HepG2 (cell line): Measurements from ENCODE around the gene CKS2. TPM values are rescaled to one million over a fixed set of nuclear protein-coding genes. Genes with fewer than 3 reads are reported as not detected.

Experiments used
- GTF2F1 ChIP-seq: fragments of 150-350 bp; IDR thresholded peaks from 2 replicates; pipeline ENCODE4 v1.6.1; 2014; ENCODE audit warnings: low read length
- HNRNPLL ChIP-seq: fragments of 200-400 bp; formaldehyde crosslinking; IDR thresholded peaks from 2 replicates; pipeline ENCODE4 v1.6.1; 2017; ENCODE audit warnings: mild to moderate bottlenecking, low read depth, low read length; ENCODE audit not compliant: poor library complexity, severe bottlenecking
- KAT2B ChIP-seq: fragments of 150-350 bp; IDR thresholded peaks from 2 replicates; pipeline ENCODE4 v1.6.1; 2014; ENCODE audit warnings: low read depth, low read length, borderline replicate concordance
- KLF11 ChIP-seq: IDR thresholded peaks from 2 replicates; pipeline ENCODE4 v1.6.1; 2016; ENCODE audit warnings: missing compliant biosample characterization
- MED13 ChIP-seq: sonication (generic); formaldehyde crosslinking; IDR thresholded peaks from 2 replicates; pipeline ENCODE4 v1.5.0; 2020; ENCODE audit warnings: missing genetic modification reagents
- SRY ChIP-seq: sonication (generic); formaldehyde crosslinking; IDR thresholded peaks from 2 replicates; pipeline ENCODE4 v1.8.0; 2022; ENCODE audit warnings: mild to moderate bottlenecking, missing genetic modification reagents
- XBP1 ChIP-seq: sonication (generic); formaldehyde crosslinking; IDR thresholded peaks from 2 replicates; pipeline ENCODE4 v1.5.0; 2020; ENCODE audit warnings: missing genetic modification reagents
- YEATS2 ChIP-seq: sonication (generic); formaldehyde crosslinking; IDR thresholded peaks from 2 replicates; pipeline ENCODE4 v1.4.0; 2020; ENCODE audit warnings: missing genetic modification reagents, borderline replicate concordance
- ZBTB7A ChIP-seq: sonication (generic); formaldehyde crosslinking; IDR thresholded peaks from 2 replicates; pipeline ENCODE4 v1.8.0; 2022; ENCODE audit warnings: mild to moderate bottlenecking, missing genetic modification reagents
- ZFP36L2 ChIP-seq: sonication (generic); formaldehyde crosslinking; IDR thresholded peaks from 2 replicates; pipeline ENCODE4 v1.4.0; 2020; ENCODE audit warnings: missing genetic modification reagents
- ZFY ChIP-seq: sonication (generic); formaldehyde crosslinking; IDR thresholded peaks from 2 replicates; pipeline ENCODE4 v1.4.0; 2020; ENCODE audit warnings: missing genetic modification reagents
- ZNF772 ChIP-seq: sonication (generic); formaldehyde crosslinking; IDR thresholded peaks from 2 replicates; pipeline ENCODE4 v1.5.0; 2020; ENCODE audit warnings: mild to moderate bottlenecking, missing genetic modification reagents
- polyA plus RNA-seq, 8 experiments: library from polyadenylated mRNA; depleted of rRNA in 3 of 8; stranded (reverse) in 7 of 8; unstranded in 1 of 8; fragments of >200 nt; fragmentation: Illumina TruSeq in 4 of 8; extraction: Trizol in 4 of 8; gene quantifications; 2 replicates each; pipeline versions ENCODE4 v1.2.1 to v1.2.3, GENCODE V29; 2011 to 2016; ENCODE audit warnings: low read depth in 4 of 8, missing spikeins in 1 of 8, mixed read lengths in 1 of 8; ENCODE audit not compliant: insufficient read depth in 1 of 8
- total RNA-seq, 5 experiments: library from RNA; depleted of rRNA; stranded (reverse); fragments of >200 nt; fragmentation: Illumina TruSeq; extraction: Trizol; gene quantifications; 2 replicates each; pipeline ENCODE4 v1.2.3, GENCODE V29; 2016; ENCODE audit warnings: low read depth in 1 of 5
- TF ChIP-seq, protein P1 (sequence below): sonication (generic); formaldehyde crosslinking; IDR thresholded peaks from 2 replicates; pipeline ENCODE4 v1.4.0; 2020; ENCODE audit warnings: mild to moderate bottlenecking, missing genetic modification reagents, borderline replicate concordance
- TF ChIP-seq, protein P2 (sequence below): sonication (generic); formaldehyde crosslinking; IDR thresholded peaks from 2 replicates; pipeline ENCODE4 v1.4.0; 2020; ENCODE audit warnings: missing genetic modification reagents, borderline replicate concordance
- TF ChIP-seq, protein P3 (sequence below): sonication (generic); formaldehyde crosslinking; IDR thresholded peaks from 2 replicates; pipeline ENCODE4 v1.8.0; 2022; ENCODE audit warnings: mild to moderate bottlenecking, missing genetic modification reagents, moderate library complexity
- TF ChIP-seq, protein P4 (sequence below): sonication (generic); formaldehyde crosslinking; IDR thresholded peaks from 2 replicates; pipeline ENCODE4 v1.5.0; 2020; ENCODE audit warnings: missing genetic modification reagents
- TF ChIP-seq, protein P5 (sequence below): sonication (generic); formaldehyde crosslinking; IDR thresholded peaks from 2 replicates; pipeline ENCODE4 v1.9.0; 2022; ENCODE audit warnings: low read depth, missing genetic modification reagents

The CKS2 gene
- total and polyA plus RNA-seq, 2 of the 13 experiments (the other 11 are each of a cell fraction or from before 2014, with no cell fraction given): 251 to 317 TPM

DNA sequence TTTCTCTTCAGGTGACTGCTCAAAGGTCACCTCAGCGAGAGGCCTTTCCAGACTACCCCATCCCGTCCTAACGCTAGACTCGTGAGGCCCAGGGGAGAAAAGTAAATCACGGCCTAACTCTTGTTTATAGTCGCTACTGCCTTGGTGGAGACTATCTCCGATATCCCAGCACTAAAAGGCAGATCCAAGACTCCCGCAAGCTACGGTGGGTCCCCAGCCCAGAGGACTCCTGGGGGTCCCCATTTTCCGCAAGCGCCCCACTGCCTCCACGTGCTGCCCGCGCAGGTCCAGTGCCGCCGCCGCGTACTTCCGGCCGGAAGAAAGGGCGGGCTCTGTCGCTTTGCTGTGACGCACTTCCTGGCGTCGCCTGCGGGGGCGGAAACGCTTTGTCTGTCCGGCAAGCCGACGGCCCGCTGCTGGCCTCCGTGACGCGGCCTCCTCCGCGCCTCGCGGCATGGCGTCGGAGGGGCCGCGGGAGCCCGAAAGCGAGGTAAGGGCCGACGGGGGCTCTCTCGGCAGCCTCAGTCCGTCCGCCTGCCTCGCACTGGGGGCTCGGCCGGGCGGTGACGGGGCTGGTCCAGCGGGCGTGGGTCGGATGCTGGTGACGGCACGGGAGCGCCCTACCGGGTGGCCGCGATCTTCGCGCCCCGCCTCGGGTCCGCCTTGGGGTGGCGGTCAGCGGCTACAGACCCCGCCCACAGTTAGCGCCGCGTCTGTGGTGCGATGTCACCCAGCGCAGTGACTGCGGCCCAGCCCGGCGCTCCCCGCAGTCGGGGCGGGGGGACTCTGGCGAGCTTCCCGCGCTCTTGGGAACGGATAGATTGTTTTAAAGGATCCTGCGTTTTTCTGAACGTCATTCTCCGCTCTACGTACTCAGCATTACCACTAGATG lies 7.4 kb downstream of the CKS2 start, which contains the start of gene SECISBP2 (continued):
- TF ChIP-seq, protein P1, sequence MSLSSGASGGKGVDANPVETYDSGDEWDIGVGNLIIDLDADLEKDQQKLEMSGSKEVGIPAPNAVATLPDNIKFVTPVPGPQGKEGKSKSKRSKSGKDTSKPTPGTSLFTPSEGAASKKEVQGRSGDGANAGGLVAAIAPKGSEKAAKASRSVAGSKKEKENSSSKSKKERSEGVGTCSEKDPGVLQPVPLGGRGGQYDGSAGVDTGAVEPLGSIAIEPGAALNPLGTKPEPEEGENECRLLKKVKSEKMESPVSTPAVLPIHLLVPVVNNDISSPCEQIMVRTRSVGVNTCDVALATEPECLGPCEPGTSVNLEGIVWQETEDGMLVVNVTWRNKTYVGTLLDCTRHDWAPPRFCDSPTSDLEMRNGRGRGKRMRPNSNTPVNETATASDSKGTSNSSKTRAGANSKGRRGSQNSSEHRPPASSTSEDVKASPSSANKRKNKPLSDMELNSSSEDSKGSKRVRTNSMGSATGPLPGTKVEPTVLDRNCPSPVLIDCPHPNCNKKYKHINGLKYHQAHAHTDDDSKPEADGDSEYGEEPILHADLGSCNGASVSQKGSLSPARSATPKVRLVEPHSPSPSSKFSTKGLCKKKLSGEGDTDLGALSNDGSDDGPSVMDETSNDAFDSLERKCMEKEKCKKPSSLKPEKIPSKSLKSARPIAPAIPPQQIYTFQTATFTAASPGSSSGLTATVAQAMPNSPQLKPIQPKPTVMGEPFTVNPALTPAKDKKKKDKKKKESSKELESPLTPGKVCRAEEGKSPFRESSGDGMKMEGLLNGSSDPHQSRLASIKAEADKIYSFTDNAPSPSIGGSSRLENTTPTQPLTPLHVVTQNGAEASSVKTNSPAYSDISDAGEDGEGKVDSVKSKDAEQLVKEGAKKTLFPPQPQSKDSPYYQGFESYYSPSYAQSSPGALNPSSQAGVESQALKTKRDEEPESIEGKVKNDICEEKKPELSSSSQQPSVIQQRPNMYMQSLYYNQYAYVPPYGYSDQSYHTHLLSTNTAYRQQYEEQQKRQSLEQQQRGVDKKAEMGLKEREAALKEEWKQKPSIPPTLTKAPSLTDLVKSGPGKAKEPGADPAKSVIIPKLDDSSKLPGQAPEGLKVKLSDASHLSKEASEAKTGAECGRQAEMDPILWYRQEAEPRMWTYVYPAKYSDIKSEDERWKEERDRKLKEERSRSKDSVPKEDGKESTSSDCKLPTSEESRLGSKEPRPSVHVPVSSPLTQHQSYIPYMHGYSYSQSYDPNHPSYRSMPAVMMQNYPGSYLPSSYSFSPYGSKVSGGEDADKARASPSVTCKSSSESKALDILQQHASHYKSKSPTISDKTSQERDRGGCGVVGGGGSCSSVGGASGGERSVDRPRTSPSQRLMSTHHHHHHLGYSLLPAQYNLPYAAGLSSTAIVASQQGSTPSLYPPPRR (CRISPR knock-in tag): peak; percentile 50; the same call in 1 of the 2 replicates
- TF ChIP-seq ZNF772 (CRISPR knock-in tag): peak; percentile 83; the same call in 1 of the 2 replicates
- TF ChIP-seq ZFP36L2 (CRISPR knock-in tag): no peak
- peak; percentile 73 for TF ChIP-seq KLF11 (CRISPR knock-in tag)
- TF ChIP-seq ZBTB7A: peak; percentile 54
- TF ChIP-seq ZFY (CRISPR knock-in tag): peak; percentile 98
- peak; percentile 62; the same call in 1 of the 2 replicates for TF ChIP-seq GTF2F1
- TF ChIP-seq, protein P2, sequence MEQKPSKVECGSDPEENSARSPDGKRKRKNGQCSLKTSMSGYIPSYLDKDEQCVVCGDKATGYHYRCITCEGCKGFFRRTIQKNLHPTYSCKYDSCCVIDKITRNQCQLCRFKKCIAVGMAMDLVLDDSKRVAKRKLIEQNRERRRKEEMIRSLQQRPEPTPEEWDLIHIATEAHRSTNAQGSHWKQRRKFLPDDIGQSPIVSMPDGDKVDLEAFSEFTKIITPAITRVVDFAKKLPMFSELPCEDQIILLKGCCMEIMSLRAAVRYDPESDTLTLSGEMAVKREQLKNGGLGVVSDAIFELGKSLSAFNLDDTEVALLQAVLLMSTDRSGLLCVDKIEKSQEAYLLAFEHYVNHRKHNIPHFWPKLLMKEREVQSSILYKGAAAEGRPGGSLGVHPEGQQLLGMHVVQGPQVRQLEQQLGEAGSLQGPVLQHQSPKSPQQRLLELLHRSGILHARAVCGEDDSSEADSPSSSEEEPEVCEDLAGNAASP (CRISPR knock-in tag): peak; percentile 69
- TF ChIP-seq, protein P3, sequence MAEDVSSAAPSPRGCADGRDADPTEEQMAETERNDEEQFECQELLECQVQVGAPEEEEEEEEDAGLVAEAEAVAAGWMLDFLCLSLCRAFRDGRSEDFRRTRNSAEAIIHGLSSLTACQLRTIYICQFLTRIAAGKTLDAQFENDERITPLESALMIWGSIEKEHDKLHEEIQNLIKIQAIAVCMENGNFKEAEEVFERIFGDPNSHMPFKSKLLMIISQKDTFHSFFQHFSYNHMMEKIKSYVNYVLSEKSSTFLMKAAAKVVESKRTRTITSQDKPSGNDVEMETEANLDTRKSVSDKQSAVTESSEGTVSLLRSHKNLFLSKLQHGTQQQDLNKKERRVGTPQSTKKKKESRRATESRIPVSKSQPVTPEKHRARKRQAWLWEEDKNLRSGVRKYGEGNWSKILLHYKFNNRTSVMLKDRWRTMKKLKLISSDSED (CRISPR knock-in tag): no peak
- TF ChIP-seq, protein P4, sequence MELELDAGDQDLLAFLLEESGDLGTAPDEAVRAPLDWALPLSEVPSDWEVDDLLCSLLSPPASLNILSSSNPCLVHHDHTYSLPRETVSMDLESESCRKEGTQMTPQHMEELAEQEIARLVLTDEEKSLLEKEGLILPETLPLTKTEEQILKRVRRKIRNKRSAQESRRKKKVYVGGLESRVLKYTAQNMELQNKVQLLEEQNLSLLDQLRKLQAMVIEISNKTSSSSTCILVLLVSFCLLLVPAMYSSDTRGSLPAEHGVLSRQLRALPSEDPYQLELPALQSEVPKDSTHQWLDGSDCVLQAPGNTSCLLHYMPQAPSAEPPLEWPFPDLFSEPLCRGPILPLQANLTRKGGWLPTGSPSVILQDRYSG: peak; percentile 63; the same call in 1 of the 2 replicates
- TF ChIP-seq YEATS2: peak; percentile 95
- no peak for TF ChIP-seq XBP1
- peak; percentile 86 for TF ChIP-seq SRY (CRISPR knock-in tag)
- peak; percentile 77 for TF ChIP-seq HNRNPLL
- no peak; the same call in 1 of the 2 replicates for TF ChIP-seq MED13
- TF ChIP-seq, protein P5, sequence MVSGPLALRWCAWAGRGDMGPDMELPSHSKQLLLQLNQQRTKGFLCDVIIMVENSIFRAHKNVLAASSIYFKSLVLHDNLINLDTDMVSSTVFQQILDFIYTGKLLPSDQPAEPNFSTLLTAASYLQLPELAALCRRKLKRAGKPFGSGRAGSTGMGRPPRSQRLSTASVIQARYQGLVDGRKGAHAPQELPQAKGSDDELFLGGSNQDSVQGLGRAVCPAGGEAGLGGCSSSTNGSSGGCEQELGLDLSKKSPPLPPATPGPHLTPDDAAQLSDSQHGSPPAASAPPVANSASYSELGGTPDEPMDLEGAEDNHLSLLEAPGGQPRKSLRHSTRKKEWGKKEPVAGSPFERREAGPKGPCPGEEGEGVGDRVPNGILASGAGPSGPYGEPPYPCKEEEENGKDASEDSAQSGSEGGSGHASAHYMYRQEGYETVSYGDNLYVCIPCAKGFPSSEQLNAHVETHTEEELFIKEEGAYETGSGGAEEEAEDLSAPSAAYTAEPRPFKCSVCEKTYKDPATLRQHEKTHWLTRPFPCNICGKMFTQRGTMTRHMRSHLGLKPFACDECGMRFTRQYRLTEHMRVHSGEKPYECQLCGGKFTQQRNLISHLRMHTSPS (CRISPR knock-in tag): no peak
- TF ChIP-seq KAT2B: no peak
